Esophagus muscularis mucosa (tissue), 4 donors: ENCODE measurements around the gene USP4. TPM values are rescaled to one million over a fixed set of nuclear protein-coding genes. Genes with fewer than 3 reads are reported as not detected.

Experiments used
- DNase-seq: peaks from one replicate; pipeline ENCODE4 v3.0.0-alpha.2; 2017; ENCODE audit errors: extremely low spot score
- H3K27ac ChIP-seq, 4 donors: fragments of 200-600 bp; sonication (generic); replicated peaks in 1 of 4; 1 replicate in 3 of 4; 2 replicates in 1 of 4; pipeline ENCODE4 v1.5.1; 2016 to 2019; ENCODE audit warnings: mild to moderate bottlenecking in 1 of 4
- H3K27me3 ChIP-seq, 4 donors: fragments of 200-600 bp; sonication (generic); one replicate each; pipeline versions ENCODE4 v1.5.1 to v1.6.0; 2016 to 2019
- H3K36me3 ChIP-seq, 4 donors: fragments of 200-600 bp; sonication (generic); one replicate each; pipeline ENCODE4 v1.5.1; 2016 to 2019
- H3K4me1 ChIP-seq, 4 donors: fragments of 200-600 bp; sonication (generic); one replicate each; pipeline ENCODE4 v1.5.1; 2016 to 2019
- H3K4me3 ChIP-seq, 4 donors: fragments of 200-600 bp; sonication (generic); 1 replicate in 2 of 4; 2 replicates in 2 of 4; pipeline ENCODE4 v1.5.1; 2016 to 2019; ENCODE audit warnings: mild to moderate bottlenecking in 4 of 4, moderate library complexity in 1 of 4
- H3K9me3 ChIP-seq, 4 donors: fragments of 200-600 bp; sonication (generic); 1 replicate in 3 of 4; 2 replicates in 1 of 4; pipeline ENCODE4 v1.5.1; 2016 to 2019
- EP300 ChIP-seq: sonication (generic); formaldehyde crosslinking; IDR thresholded peaks from one replicate; pipeline ENCODE4 v1.6.1; 2017; ENCODE audit warnings: antibody characterized with exemption
- POLR2A ChIP-seq: fragments of 450-650 bp; IDR thresholded peaks from one replicate; pipeline ENCODE4 v1.6.1; 2017; ENCODE audit warnings: antibody characterized with exemption, moderate library complexity, mild to moderate bottlenecking, low read depth
- POLR2AphosphoS5 ChIP-seq, 2 donors: sonication (generic); formaldehyde crosslinking; IDR thresholded peaks; one replicate each; pipeline ENCODE4 v1.6.1; 2017; ENCODE audit warnings: antibody characterized with exemption in 2 of 2
- WGBS: methylation state at CpG from one replicate; pipeline ENCODE4 v1.1.5; 2018; 5-methylcytosine and 5-hydroxymethylcytosine counted together
- intact Hi-C: fragments of 100-400 bp; cut with DNase I; formaldehyde crosslinking; loops from one replicate; pipeline ENCODE4 v1.15.1; 2023
- total RNA-seq, 4 donors: library from RNA; depleted of rRNA; stranded (reverse); fragments of >200 nt; gene quantifications; one replicate each; pipeline versions ENCODE4 v1.1.0 to v1.2.1, GENCODE V29; 2016
- TF ChIP-seq, protein P1 (sequence below), 3 experiments: fragments of 200-600 bp in 2 of 3; fragments of 450-650 bp in 1 of 3; sonication (generic) in 2 of 3; IDR thresholded peaks; one replicate each; pipeline ENCODE4 v1.5.1; 2017 to 2019; ENCODE audit warnings: antibody characterized with exemption in 3 of 3, mild to moderate bottlenecking in 2 of 3, moderate library complexity in 1 of 3

Gene USP4
- total RNA-seq, 4 donors from 2014 or later: 17.9 to 35.7 (median 24.3) TPM

DNA sequence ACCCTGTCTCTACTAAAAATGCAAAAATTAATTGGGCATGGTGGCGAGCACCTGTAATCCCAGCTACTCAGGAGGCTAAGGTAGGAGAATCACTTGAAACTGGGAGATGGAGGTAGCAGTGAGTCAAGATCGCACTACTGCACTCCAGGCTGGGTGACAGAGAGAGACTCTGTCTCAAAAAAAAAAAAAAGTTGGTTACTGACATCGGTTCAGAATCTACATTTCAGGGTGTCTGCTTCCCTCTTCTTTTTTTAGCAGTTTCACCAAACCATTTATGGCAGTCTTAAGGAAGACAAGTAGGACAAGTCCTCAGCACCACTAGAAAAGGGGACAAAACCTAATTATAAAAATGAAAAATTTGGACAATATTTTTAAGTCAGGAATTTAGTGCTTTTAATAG is 3.3 kb upstream of the USP4 start:
- Histone ChIP-seq H3K27ac (peak overlapping the region in 3 of 4 donors; percentile 14 to 97 (median 26)), H3K4me3 (no peak overlapping the region), H3K9me3 (no peaks in the 10 kb centered on the region), H3K27me3 (no peaks in the 10 kb centered on the region), H3K4me1 (peaks cover 27 to 38% (median 33%) of the 10 kb centered on the region in 4 donors), H3K36me3 (no peaks in the 10 kb centered on the region)
- TF ChIP-seq POLR2A: no peak
- TF ChIP-seq, protein P1, sequence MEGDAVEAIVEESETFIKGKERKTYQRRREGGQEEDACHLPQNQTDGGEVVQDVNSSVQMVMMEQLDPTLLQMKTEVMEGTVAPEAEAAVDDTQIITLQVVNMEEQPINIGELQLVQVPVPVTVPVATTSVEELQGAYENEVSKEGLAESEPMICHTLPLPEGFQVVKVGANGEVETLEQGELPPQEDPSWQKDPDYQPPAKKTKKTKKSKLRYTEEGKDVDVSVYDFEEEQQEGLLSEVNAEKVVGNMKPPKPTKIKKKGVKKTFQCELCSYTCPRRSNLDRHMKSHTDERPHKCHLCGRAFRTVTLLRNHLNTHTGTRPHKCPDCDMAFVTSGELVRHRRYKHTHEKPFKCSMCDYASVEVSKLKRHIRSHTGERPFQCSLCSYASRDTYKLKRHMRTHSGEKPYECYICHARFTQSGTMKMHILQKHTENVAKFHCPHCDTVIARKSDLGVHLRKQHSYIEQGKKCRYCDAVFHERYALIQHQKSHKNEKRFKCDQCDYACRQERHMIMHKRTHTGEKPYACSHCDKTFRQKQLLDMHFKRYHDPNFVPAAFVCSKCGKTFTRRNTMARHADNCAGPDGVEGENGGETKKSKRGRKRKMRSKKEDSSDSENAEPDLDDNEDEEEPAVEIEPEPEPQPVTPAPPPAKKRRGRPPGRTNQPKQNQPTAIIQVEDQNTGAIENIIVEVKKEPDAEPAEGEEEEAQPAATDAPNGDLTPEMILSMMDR (IDR thresholded peaks at IDR 0.05): no peak
- TF ChIP-seq POLR2AphosphoS5 (IDR thresholded peaks at IDR 0.05): no peak
- no peak for TF ChIP-seq EP300
- 75% methylated on average over 3 of the region's 3 CpGs for WGBS
- DNase-seq: no peak
- intact Hi-C loops: loop anchor here (5.0 kb wide), 1 partner anchor 171 kb away; the partner anchor contains the start of gene KLHDC8B

DNA sequence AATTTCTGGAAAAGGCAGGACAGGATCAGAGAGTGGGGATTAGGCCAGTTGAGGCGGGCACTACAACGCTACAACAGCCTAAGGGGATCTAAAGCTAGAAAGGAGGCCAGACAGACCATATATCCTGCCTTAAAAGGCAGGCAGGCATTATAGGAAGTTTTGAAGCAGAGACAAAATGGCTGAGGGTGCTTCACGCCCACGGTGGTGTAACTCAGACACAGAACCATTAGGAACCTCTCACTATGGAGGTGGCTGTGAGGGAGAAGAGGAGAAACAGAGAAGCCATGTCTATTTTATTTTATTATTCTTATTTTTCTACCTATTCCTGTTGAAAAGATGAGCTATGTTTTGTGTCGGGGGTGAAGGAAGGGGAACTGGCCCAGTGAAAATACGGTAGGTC is 2.1 kb upstream of the USP4 start:
- Histone ChIP-seq H3K27ac (peak overlapping the region; percentile 26 to 97 (median 94)), H3K4me3 (no peak overlapping the region), H3K27me3 (no peaks in the 10 kb centered on the region), H3K4me1 (peaks cover 37 to 46% (median 41%) of the 10 kb centered on the region in 4 donors), H3K36me3 (peaks cover 2 to 7% (median 4%) of the 10 kb centered on the region in 4 donors), H3K9me3 (no peaks in the 10 kb centered on the region)
- WGBS: 84% methylated on average over 6 of the region's 6 CpGs
- no peak for DNase-seq
- TF ChIP-seq, protein P1 (IDR thresholded peaks at IDR 0.05): no peak
- TF ChIP-seq EP300 (no peak), POLR2A (no peak), POLR2AphosphoS5 (IDR thresholded peaks at IDR 0.05) (no peak)
- intact Hi-C loops: loop anchor here (5.0 kb wide), 1 partner anchor 170 kb away; the partner anchor contains the start of gene KLHDC8B

DNA sequence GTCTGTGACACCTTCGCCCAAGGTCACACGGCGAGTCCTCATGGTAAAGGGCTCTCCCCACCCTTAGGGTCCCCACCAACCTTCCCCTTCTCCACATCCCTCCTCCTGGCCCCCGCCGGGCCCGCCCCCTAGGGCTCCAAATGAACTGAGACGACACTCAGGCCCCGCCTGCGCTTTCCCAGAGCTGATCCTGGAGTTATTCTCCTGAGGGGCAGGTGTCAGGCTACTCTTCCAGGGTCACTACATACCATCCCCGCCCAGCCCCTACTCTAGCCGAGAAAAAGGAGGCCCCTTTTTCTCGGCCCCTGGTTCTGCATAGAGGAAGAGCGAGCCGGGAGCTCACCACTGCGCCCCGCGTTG is 292 bp downstream of the USP4 start:
- H3K4me3 ChIP-seq: peak overlapping the region; percentile 62 to 87 (median 83)
- DNase-seq: no peak
- H3K36me3 ChIP-seq: peaks cover 4 to 28% (median 23%) of the 10 kb centered on the region in 4 donors
- no peaks in the 10 kb centered on the region for H3K27me3 ChIP-seq
- WGBS: 2% methylated on average over 15 of the region's 17 CpGs
- no peaks in the 10 kb centered on the region for H3K9me3 ChIP-seq
- H3K27ac ChIP-seq: peak overlapping the region; percentile 90 to 97 (median 97)
- H3K4me1 ChIP-seq: peaks cover 33 to 57% (median 54%) of the 10 kb centered on the region in 4 donors
- intact Hi-C loops: no loop called here
- TF ChIP-seq POLR2AphosphoS5 (IDR thresholded peaks at IDR 0.05) (no peak), EP300 (no peak), POLR2A (no peak)
- TF ChIP-seq, protein P1 (IDR thresholded peaks at IDR 0.05): no peak

DNA sequence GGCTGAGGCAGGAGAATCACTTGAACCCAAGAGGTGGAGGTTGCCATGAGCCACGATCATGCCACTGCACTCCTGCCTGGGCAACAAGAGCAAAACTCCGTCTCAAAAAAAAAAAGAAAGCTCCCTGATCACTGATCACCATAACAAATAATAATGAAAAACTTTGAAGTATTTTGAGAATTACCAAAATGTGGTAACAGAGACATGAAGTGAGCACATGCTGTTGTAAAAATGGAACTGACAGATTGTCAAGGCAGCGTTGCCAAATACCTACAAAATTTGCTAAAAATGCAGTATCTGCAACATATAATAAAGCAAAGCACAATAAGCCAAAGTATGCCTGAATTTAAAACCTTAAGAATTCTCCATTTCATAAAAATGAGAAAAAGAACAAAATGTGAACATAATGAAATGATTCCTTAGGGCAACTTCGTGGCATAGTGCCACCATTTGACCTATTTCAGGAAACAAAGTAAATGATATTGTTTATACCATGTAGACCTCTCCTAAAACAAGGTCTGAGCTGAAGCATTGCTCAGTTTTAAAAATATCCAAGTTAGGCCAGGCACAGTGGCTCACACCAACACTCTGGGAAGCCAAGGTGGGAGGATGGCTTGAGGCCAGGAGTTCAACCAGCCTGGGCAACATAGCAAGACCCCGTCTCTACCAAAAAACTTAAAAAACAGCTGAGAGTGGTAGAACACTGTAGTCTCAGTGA is 5.8 kb downstream of the USP4 start:
- intact Hi-C loops: no loop called here
- Histone ChIP-seq H3K4me3 (no peak overlapping the region), H3K36me3 (peaks cover 29 to 82% (median 74%) of the 10 kb centered on the region in 4 donors), H3K27me3 (no peaks in the 10 kb centered on the region), H3K4me1 (peaks cover 13 to 65% (median 60%) of the 10 kb centered on the region in 4 donors), H3K27ac (peak overlapping the region; percentile 53 to 72 (median 60)), H3K9me3 (no peaks in the 10 kb centered on the region)
- TF ChIP-seq, protein P1 (IDR thresholded peaks at IDR 0.05): no peak
- TF ChIP-seq POLR2AphosphoS5 (IDR thresholded peaks at IDR 0.05) (no peak), EP300 (no peak), POLR2A (no peak)
- DNase-seq: no peak
- WGBS: 68% methylated on average over 5 of the region's 5 CpGs
